Measurements from ENCODE around the gene SOX11.

Gene SOX11

GRCh38 chr2:5692561-5693286, 540 bp downstream of the SOX11 start:
- peak; percentile 33 to 69 for DNase-seq

DNA sequence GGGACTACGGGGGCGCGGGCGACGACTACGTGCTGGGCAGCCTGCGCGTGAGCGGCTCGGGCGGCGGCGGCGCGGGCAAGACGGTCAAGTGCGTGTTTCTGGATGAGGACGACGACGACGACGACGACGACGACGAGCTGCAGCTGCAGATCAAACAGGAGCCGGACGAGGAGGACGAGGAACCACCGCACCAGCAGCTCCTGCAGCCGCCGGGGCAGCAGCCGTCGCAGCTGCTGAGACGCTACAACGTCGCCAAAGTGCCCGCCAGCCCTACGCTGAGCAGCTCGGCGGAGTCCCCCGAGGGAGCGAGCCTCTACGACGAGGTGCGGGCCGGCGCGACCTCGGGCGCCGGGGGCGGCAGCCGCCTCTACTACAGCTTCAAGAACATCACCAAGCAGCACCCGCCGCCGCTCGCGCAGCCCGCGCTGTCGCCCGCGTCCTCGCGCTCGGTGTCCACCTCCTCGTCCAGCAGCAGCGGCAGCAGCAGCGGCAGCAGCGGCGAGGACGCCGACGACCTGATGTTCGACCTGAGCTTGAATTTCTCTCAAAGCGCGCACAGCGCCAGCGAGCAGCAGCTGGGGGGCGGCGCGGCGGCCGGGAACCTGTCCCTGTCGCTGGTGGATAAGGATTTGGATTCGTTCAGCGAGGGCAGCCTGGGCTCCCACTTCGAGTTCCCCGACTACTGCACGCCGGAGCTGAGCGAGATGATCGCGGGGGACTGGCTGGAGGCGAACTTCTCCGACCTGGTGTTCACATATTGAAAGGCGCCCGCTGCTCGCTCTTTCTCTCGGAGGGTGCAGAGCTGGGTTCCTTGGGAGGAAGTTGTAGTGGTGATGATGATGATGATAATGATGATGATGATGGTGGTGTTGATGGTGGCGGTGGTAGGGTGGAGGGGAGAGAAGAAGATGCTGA, 1.4 kb downstream of the SOX11 start:
- peak; percentile 45 to 66 for DNase-seq

DNA sequence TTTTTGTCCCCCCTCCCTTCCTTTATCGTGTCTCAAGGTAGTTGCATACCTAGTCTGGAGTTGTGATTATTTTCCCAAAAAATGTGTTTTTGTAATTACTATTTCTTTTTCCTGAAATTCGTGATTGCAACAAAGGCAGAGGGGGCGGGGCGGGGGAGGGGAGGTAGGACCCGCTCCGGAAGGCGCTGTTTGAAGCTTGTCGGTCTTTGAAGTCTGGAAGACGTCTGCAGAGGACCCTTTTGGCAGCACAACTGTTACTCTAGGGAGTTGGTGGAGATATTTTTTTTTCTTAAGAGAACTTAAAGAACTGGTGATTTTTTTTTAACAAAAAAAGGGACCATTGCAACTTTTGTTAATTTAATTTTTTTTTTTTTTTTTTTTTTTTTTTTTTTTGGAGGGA, 2.1 kb downstream of the SOX11 start:
- peak; percentile 31 to 53 for DNase-seq

- DNase-seq = peak; percentile 57 to 76
Observed at GRCh38 chr2:5695654-5696403, 3.6 kb downstream of the SOX11 start.

DNA sequence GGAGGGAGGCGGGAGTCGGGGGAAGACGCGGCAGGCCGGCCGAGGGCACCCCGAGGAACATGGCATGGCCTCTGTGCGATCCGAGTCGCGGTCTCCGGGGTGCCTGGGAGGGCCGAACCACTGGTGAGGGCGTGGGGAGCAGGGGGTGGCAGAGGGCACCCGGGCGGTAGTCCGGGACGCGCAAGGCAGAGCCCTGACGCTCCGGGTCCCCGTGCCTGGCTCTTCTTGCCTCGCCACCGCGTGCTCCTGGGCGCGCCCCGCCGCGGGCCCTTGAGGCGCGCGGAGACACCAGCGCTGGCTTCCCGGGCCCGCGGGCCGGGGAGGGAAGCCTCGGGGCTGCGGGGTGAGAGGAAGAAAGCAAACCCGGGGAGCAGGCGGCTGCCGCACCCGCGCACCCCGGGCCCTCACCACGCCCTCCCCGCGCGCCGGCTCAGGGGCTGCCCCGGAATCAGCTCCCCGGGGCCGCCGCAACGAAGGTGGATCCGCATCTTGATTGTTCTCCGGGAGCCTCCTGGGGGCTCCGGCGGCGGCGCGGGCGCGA, 4.3 kb downstream of the SOX11 start:
- peak; percentile 57 to 70 for DNase-seq

DNA sequence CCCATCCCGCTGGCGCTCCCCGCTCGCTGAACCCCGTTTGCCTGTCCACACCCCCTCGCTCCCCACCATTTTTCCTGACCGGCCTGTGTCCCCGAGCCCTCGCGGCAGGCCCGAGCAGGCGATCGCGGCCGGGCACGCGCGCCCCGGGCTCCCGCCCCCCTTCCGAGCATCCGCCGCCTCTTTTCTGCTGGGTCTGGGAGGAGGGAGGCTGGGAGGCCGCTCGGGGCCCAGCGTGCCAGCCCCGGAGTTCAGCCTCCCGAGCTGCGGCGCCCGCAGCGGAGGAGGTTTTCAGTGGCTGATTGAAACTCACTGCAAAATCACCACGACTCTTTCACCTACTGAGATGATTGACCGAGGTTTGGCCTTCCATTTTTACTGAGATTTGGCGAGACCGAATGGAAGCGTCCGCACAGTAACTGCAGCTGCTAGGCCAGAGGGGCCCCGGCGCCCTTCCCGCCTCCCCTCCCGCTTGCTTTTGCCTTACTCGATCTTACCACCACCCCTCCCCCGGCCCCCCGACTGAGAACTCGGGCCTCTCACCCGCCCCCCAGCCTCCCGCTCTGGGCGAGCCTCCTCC, 4.8 kb downstream of the SOX11 start:
- peak; percentile 86 to 90 for DNase-seq

- peak; percentile 45 to 62 for DNase-seq
Observed at GRCh38 chr2:5697562-5697961, 5.4 kb downstream of the SOX11 start.

DNA sequence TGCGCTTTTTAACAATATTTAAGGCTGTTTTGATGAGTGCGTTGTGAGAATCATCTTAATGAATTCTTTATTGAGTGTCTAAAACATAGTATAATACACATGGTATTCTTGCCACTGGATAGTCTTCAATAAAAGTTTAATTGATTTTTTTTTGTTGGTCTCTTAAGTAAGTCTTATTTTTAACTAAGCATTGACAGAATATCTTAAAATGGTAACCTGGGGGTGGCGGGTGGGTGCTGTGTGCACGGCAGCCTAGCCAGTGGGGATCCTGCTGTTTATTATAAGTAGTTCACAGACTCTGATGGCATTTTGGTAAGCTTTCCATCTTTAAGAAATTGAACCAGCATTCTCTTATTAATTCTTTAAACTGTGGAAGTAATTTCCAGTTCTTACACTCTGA, 6.0 kb downstream of the SOX11 start:
- no peak for DNase-seq

DNA sequence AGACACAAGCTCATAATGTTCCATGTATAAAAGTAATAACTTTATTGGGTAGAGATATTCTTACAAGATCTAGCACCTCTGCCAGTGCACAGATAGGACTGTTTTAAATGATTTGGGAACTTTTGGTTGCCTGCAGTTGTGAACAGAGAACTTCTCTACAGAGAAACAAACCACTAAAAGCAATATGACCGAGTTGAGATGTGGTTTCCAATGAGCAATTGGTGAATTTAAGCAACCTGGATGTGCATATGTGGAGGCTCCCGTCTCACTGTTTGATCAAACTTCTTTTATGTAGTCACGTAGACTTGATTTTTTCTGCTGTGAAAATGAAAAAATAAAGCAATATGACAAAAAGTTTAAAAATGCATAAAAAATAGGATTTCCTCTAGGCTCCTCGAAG, 7.8 kb downstream of the SOX11 start:
- no peak for DNase-seq

- no peak for DNase-seq
Observed at GRCh38 chr2:5700551-5700950, 8.4 kb downstream of the SOX11 start.

DNA sequence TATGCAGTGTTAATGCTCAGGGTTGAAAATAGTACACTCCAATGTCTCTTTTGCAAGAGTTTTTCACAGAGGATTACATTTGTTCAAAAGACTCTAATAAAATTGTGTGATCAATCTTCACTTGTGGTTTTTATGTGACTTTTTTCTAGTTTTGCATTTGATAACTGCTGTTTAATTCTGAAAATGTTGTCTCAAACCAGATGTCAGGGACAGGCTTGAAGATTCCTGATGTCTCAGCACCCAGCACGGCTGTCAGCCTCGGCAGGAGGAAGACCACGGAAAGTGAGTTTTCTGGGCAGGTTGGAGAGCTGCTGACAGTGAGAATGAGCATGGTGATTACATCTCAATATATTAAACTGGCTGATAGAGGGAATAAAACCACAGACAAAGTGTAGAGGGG, 9.1 kb downstream of the SOX11 start:
- no peak for DNase-seq

DNA sequence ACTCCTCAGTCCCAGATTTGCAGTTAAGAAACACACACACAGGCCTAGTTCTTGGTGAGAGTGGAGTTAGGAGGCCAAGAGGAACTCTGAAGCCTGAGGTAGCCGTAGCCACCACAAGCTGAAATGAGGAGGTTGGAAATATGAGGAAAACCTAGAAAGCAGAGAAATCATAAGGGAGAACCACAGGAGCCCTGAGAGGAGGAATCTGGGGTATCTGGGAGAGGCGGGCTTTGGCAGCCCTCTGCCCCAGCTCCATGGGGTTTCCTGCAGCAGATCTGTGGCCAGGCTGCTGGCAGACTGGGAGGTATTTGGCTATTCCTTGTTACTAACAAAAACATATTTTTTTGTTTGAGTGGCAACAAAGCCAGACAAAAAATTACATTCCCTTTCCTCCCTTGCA, 11.0 kb downstream of the SOX11 start:
- DNase-seq = no peak

DNA sequence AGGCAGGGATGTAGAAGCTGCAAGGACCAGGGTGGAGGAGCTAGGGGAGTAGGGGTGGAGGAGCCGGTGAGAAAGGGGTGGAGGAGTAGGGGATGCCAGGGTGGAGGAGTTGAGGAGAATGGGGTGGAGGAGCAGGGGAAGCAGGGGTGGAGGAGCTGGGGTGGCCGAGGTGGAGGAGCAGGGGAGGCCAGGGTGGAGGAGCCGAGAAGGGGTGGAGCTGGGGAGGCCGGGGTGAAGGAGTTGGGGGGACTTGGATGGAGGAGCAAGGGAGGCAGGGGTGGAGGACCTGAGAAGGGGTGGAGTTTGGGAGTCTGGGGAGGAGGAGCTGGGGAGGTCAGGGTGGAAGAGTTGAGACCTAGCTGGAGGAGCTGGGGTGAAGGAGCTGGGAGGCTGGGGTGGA, 13.3 kb downstream of the SOX11 start:
- DNase-seq = no peak

DNA sequence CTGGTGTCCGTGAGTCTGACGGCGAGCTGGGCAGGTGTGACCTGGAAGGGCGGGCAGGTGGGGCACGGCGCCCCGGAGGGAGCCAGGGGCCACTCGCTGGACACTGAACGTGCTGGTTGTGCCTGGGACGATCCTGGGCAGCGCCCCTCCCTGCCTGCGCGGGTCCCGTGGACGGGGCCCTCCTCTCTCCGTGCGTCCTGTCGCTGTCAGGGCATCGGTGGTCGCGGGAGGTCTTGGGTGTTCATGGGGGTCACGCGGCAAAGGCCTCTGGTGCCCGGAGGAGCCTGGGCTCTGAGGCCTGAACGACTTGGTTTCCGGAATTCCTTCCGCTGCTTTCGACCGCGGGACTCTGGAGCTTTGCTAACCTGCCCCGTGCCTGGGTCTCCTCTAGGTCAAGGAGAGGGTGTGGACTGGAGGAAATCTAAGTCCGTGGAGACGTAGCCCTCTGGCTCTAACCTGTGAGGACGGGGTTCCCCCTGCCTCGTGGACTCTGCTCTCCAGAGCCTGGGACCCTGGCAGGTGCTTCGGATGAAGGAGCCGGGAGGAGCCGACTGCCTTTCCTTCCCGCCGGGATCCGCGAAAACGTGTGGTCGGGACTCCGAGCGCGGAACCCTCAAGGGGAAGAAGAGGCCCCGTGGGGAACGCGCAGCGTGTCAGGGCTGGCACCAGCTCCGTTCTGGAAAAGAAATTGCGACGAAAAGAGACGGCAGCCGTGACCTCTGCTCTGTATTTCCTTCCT, 14.7 kb downstream of the SOX11 start:
- no peak for DNase-seq

- no peak for DNase-seq
Observed at GRCh38 chr2:5710615-5711014, 18.4 kb downstream of the SOX11 start.

DNA sequence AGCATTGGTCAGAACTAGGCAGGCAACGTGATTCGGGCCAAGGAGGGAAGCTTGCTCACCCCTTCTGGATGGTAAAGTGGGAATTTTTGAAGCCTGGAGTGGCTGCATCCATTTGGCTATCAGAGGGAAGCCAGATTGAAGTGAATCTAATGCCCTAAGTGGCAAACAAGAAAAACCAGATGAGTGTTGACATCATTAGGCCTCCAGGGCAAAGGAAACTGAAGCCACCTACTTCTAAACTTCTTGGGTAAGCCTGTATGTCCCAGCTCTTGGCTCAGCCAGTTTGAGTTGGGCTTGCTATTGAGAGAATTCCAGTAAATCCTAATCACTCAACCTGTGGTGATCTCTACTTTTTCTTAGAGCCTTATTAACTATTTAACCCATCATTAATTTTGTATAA, 20.9 kb downstream of the SOX11 start:
- DNase-seq = no peak

- no peak for DNase-seq
Observed at GRCh38 chr2:5719629-5720334, 27.6 kb downstream of the SOX11 start.

DNA sequence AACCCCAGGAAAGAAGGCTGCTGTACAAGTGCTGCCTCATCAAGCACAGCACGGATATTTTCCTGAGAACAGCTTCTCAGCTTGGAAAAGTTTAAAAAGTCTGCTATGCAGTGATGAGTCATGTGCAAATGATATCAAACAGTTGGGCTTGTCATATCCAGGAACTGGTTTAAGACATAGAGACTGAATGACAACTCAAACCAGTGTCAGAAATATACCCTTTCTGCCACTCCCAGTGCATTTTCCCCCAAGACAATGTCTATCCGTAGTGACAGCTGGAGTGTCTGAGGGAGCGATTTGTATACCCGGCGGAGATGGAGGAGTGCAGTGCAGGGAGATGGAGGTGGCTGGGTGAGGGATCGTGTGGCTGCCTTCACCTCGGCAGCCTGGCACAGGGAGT, 28.2 kb downstream of the SOX11 start:
- no peak for DNase-seq

GRCh38 chr2:5722236-5722635, 30.1 kb downstream of the SOX11 start:
- DNase-seq = no peak

DNA sequence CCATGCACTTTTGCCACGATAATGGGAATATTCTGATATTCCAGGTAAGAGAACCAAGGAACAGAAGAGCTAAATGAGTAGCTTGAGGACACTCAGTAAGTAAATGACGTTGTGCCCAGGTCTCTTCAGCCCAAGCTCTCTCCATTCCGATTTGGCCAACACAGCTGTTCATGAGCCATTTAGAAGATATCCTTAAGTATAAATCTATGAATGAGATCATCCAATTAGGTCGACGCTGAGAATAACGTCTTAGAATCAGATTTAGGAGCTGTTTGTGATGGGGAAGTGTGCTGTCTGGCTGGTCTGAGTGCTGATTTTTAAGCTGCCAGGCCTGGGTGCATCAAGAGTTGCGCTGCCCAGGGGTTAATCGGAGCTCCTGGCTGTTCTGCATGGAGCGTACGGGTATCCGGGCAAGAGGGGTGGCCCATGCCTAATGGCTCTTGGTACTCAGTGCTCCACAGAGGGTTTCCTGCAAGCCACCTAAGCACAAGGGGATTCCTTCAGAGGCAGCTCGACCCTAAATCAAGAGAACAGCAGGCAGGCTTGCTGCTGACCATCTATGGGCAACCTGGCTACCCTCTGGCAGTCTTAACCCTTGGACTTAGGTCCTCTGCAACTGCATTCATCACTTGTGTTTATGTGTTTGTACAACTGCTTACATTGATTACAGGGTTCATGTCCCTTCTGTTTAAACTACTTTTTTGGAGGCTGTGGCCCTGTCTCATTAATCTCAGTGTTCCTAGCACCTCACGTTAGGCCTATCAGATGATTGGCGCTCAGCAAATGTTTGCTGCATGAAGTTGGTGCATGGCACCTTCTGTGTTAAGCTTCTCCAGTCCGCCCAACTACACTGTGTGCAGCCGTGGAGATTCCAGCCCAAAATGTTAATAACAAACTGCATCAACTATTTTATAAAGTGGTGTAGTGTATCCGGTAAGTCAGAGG, 31.9 kb downstream of the SOX11 start:
- DNase-seq = no peak
